Stimulated activated CD8-positive, alpha-beta memory T cell treated with anti-CD3 and anti-CD28 coated beads, Interleukin-4, amount 100 ng/mL, for 1 hour (primary cell): ENCODE results near the gene LLCFC1.

Experiments
- DNase-seq, 2 donors: peaks; one replicate each; pipeline ENCODE4 v3.0.0-alpha.2; 2020; ENCODE audit warnings: low read depth in 2 of 2, low spot score in 1 of 2

The LLCFC1 gene

DNA sequence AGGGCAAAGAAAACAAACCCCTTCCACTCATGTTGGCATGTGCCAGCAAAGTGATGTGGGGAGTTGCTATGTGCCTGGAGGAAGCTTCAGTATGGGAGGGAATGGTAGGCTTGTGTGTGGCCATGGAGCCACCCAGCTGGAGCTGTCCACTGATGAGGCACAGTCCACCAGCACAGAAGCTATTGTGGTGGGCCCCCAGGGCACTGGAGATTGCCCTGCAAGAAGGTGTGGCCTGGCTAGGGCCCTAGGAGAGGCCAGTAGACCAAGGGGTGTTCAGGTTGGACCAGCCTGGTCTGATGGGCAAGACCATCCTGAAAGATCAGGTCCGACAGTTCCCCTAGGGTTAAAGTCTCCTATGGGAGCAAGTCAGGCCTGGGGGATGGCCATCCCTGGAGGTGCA lies 45.0 kb downstream of the LLCFC1 start:
- DNase-seq: no peak
